TTC549 (cell line): ENCODE results near the gene SYTL2.

Source experiments
- FAIRE-seq: peaks from 2 replicates; lab custom pipeline; 2012; peaks lifted over from hg19 to GRCh38; lab: Jason Lieb, UNC

The SYTL2 gene

GRCh38 chr11:85758480-85759039, 52.4 kb downstream of the SYTL2 start:
- no peak for FAIRE-seq

GRCh38 chr11:85758026-85758425, 52.9 kb downstream of the SYTL2 start:
- FAIRE-seq, result no peak

GRCh38 chr11:85756401-85757200, 54.3 kb downstream of the SYTL2 start:
- no peak for FAIRE-seq

GRCh38 chr11:85755701-85756100, 55.2 kb downstream of the SYTL2 start:
- no peak for FAIRE-seq

- FAIRE-seq, result no peak
These were observed 55.7 kb downstream of the SYTL2 start for GRCh38 chr11:85755285-85755684.

- no peak for FAIRE-seq
These were observed 57.9 kb downstream of the SYTL2 start for GRCh38 chr11:85752890-85753581.

GRCh38 chr11:85752201-85752889, 58.6 kb downstream of the SYTL2 start:
- no peak for FAIRE-seq

- FAIRE-seq, result no peak
These were observed 59.2 kb downstream of the SYTL2 start for GRCh38 chr11:85751724-85752123.

- FAIRE-seq, result no peak
These were observed 60.3 kb downstream of the SYTL2 start for GRCh38 chr11:85750646-85751045.

GRCh38 chr11:85749884-85750283, 61.1 kb downstream of the SYTL2 start:
- FAIRE-seq, result no peak

GRCh38 chr11:85749287-85749834, 61.6 kb downstream of the SYTL2 start:
- no peak for FAIRE-seq

- FAIRE-seq, result no peak
These were observed 62.5 kb downstream of the SYTL2 start for GRCh38 chr11:85748455-85748891.

GRCh38 chr11:85746670-85747069, 64.3 kb downstream of the SYTL2 start:
- FAIRE-seq, result no peak

- no peak for FAIRE-seq
These were observed 65.3 kb downstream of the SYTL2 start for GRCh38 chr11:85745626-85746025.

GRCh38 chr11:85742873-85743275, 68.1 kb downstream of the SYTL2 start:
- FAIRE-seq, result no peak

GRCh38 chr11:85742348-85742747, 68.6 kb downstream of the SYTL2 start:
- no peak for FAIRE-seq

- FAIRE-seq, result no peak
These were observed 70.2 kb downstream of the SYTL2 start for GRCh38 chr11:85740481-85741400.

GRCh38 chr11:85737738-85738137, 73.2 kb downstream of the SYTL2 start:
- FAIRE-seq, result no peak

GRCh38 chr11:85735876-85736460, 75.0 kb downstream of the SYTL2 start:
- no peak for FAIRE-seq

- no peak for FAIRE-seq
These were observed 78.0 kb downstream of the SYTL2 start for GRCh38 chr11:85732965-85733364.

GRCh38 chr11:85726381-85726780, 84.6 kb downstream of the SYTL2 start:
- no peak for FAIRE-seq
